Measurements from ENCODE around the gene SMIM21.

The SMIM21 gene

DNA sequence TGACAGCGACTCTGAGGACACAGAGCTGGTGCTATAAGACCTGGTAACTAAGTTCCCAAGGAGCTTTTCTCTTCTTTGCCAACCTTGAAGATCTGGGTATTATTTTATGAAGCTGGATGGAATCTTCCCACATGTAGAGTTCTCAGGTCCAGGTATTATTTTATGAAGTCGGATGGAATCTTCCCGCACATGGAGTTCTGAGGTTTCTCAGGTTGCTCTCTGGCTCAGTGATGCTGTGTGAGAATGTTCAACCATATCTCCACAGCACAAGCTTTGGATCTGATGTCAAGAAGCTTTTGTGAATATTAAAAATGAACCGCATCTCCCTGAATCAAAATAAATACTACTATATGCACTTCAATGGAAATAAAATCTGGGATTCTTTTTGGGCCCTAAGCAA lies at the start of gene SMIM21:
TSS of gene SMIM21 (minus strand) at position 101 of the 400 bp plus-strand sequence. CDS start 140 bp downstream, outside the sequence.
- no peak for DNase-seq

DNA sequence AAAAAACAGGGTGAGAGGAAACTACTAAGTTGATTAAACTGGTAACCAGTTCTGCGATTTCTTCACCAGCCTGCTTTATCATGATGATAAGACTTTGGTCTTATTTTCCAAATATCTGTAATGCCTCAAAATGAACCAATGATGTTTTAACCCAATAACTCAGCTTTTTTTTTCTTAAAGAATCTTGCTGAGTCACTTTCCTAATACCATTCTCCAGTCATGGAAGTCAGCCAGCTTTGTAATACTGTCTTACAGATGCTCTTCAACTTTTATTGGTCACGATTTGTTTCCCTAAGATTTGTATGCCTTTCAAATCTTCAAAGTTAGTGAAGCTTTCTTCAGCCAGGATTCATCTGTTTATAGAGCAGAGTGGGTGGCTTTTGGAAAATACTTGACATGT lies 47.7 kb upstream of the SMIM21 start:
- no peak for DNase-seq

DNA sequence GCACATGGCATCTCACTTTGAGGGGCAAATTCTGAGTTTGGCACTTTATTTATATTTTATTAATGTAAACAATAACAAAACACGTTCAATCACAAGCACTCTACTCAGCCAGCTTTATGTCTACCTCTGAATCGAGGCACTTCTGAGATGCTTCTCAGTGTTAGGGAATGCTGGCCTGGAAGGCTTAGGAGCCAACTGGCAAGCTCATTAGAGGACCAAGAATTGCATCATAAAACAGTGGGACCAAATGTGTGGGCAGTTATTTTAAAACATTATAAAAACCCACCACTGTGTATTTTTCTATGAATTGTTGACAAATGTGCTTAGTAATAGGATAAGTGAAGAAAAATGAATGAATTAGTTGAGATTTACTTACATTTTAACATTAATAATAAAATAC lies 46.8 kb upstream of the SMIM21 start:
- no peak for DNase-seq

DNA sequence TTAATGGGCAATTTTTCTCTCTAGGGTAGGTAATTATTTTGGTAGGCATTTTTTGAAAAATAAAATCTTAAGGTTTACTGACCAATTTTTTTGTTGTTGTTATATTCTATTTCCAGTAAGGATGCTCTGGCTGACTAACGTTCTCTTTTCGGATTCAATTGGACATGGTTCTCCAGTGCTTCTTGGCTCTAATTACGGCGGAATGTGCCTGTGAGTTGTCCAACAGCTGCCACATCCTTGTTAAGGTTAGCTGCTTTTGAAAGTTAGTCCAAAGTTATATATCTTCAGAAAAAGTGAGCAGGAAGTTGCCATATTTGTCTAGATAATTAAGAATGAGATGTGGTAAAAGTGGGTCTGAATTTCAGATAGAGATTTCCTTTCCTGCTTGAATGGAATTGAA lies 45.8 kb upstream of the SMIM21 start:
- no peak for DNase-seq

DNA sequence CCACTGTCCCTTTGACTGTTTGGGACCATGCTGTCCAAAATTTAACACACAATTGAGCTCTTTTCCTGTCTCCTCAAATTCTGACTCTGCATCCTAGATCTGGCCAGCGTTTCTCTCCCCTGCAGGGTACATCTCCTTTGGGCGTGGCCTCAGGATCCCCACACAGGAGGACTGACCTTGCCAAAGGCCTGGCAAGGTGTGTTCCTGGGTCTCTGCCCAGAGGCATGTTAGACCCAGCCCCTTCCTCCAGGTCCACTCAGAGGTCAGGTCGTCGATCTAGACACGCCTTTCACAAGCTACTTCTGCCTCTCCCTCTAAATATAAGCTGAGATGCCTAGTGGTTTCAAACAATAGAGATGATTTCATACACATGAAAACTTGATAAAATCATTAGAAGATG lies 45.4 kb upstream of the SMIM21 start:
- DNase-seq, result no peak

DNA sequence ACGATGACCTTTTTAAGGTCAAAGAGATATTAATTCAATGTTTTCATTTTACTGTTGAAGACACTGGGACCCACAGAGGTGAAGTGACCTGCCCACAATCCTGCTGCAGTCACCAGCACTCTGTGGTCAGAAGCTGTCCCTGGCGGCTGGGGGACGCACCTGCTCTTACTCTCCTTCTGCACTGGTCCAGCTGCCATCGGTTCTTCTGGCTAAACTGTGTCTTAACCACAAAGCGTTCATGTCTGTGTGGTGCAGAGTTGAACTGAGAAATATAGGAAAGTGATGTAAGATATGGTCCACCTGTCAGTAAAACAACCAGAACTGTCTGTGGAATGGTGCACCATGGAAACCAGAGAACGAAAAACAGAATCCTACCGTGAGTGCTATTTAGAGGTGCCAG lies 44.9 kb upstream of the SMIM21 start:
- no peak for DNase-seq

DNA sequence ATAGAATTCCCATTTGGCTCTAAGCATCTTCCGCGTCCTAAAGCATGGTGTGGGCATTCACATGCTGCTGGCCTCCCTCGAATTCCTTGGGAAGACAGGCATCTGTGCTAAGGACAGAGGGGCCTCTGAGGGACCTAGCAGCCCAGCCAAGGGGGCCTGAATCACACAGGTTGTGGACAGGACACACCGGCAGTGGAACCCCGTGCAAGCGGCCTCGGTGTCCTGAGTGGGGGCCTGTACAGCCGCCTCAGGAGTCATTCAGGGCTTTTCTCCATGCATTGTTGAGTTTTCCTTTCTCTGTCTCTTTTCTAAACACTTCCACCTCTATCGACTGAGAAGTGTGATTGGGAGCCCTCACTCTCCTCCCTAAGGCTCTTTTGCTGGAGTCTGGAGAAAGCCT lies 44.3 kb upstream of the SMIM21 start:
- no peak for DNase-seq

DNA sequence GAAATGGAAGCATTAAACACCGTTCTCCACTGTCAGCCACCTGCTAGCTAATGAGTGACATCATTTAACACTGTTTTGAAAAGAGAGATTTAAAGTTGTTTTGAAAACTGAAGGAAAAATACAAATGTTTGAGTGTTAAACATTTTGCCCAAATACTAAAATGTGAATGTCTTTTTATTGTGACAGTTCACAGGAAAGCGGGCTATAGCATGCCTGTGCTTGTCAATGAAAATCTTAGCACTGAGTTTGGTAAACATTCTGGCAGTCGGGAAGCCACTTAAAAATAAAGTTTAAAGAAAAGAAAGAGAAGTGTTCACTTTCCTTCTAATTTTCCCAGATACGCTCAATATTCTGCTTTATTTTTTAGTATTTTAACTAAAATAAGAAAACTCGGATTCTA lies 40.3 kb upstream of the SMIM21 start:
- no peak for DNase-seq

DNA sequence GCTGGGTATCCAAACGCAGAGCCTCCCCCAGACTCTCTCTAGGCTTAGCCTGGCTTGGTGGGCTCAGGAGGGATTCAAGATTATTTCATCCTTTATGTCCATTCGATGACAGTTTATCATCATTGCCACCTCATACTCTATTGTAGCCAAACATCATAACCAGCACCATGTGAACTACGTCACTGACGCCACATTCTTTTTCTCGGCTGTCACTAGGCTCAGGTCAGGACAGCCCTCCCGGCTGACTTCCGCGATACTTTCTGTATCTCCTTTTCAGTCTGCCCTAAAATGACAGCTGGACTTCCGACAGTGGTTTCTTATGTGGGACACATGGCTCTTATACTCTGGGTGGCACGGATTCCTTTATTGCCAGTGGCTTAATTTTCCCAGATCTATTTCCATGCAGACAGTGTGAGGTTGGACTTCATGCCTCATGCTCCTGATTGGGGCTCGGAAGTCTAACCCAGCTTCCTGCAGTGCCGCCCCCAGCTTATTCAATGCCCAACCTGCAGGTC lies 39.8 kb upstream of the SMIM21 start:
- DNase-seq, result no peak

DNA sequence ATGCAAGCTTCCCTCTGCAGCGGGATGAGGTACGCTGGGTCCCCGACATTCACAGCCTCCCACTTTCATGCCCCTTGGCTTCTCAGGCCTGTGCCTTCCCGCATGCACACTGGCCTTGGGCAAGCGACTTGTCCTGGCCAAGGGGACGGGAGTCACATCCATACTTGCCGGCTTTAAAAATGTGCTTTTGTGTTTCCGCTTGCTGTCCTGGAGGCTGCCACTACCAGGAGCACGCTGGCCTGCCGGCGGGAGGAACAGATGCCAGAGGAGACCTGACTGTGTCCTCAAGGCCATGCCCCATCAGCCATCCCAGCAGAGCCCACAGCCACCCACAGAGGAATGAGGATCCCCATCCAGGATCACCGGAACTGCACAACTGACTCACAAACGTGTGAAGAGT lies 36.9 kb upstream of the SMIM21 start:
- DNase-seq, result no peak

DNA sequence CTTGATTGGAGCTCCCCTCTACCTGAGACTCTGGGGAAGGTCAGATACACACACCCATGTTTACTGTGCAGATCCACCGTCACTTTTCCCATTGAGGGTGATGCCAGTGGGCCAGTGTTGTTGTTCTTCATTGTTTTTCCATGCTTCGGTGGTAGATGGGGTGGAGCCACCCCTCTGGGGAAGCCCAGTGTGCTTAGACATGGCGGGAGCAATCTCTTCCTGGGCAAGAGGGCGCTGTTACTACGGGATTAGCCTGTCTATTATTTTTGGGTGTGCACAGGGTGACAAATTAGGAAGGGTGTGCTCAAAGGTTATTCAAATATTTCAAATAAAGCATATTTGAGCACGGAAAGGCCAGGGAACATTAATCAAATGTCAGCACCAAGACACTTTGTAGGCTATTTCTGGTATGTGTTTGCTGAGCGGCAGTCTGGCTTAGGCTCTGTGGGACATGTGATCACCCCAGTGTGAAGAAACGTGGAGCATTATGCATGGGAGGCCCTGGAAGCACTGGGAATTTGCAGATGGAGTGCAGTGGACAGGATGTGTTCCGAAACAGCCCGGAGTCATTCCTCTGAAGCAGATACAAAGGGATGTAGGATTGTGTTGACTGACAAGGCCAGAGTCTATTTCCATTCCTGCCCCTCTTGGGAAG lies 34.8 kb upstream of the SMIM21 start:
- no peak for DNase-seq

DNA sequence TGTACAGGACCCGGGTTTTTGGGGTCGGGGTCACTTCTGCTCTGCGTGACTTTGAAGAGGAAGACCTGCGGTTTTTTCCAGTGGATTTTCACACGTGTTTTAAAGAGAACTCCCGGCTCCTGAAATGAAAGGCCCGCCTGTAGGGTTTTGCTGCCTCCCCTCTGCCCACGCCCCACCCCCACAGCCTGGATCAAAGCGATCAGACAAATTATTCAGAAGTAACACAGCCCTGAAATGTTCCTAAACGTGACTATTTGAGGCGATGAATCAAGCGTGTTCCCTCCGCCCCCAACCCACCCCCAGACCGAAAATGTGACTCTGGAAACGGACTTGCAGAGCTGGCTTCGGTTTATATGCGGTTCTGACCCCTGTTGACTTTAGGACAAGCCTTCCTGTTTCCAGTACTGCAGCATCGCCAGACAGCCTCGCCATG lies 28.7 kb upstream of the SMIM21 start:
- DNase-seq, result peak; percentile 42

DNA sequence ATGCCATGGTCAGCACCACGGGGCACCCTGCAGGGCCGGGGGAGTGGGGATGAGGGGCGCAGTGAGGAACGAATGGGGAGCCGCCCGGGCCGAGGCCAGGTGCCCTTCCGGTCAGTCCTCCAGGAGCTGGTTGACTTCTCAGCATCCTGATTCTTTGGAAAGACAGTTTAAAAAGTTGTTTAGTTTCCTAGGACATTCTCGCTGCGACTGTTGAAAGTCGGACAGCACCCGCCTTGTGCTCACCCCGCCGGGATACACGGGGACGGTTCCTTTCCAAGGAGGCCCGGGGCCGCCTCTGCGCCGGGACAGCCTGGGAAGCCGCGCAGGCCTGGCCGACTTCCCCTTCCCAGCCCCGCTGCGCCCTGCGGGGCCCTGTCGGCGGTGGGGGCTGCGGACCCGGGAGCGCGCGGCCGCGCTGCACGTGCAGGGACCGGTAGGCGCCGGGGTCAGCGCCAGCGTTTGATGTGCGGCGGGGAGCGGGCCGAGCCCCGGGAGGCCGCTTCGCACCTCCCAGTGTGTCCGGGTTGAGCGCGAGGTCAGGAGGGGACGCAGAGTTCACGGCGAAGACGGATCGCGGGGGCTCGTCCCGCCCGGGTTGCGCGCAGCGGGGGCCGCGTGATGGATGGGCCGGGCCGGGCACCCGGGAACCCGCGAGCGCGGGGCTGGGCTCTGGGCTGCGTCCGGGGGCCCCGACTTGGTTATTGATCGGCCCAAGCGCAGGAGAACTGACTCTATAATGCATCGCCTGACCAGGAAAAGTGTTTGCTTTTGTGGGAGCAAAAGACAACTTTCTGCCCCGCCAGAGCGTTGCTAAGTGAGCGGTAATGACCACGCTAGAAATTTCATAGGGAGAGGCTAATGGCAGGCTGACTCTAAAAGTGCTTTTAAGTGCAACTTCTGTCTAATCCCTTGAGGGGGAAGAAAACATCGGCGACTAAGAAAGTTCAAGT lies 28.0 kb upstream of the SMIM21 start:
- DNase-seq, result no peak

DNA sequence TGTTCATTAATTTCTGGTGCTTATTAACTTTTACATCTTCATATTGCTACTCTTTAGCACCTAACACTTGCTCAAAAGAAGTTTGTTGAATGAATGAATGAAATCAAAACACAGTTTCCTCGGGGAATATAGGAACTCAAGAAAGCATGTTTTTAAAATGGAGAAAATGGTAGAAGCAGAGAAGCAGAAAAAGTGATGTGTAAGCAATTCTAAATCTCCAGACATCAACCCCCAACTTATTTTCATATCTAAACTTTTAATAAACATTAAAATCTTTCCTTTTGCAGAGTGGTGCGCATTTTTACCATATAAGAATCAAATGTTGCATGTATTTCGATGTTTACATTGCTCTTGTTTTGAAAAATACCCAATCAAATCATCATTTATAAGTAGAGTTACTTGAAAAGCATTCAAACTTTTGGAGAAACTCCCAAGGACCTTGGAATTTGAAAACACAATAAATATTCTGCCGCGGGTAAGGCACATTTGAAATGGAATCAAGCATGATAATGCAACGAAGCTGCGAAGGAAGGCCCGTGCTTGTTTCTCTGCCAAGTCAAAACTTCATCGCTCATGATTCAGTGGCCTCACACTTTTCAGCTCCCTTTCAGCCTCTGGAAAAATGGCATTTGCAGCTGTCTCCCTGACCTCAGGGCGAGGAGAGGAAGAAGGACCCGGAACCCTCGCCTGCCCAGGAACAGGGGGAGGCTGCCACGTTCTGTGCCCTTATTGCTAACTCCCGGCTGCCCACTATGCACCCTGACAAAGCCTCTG lies 26.7 kb upstream of the SMIM21 start:
- no peak for DNase-seq

DNA sequence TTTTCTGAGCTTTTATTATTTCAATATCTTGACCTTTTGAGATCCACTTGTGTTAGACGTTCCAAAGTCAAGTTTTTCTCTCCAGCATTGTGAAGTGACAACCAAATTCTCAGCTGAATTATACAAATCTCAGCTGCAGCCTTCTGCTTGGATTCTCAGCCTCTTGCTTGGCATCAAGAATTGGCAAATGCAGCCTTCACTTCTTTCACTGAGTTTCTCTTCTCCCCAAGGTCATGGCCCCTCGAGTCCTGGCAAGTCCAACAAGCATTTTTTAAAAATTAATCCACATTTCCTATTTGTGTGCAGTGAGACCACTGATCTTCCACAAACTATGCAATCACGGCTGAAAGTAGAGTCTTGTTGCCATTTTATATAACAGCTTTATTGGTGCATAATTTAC lies 23.4 kb upstream of the SMIM21 start:
- DNase-seq, result no peak

DNA sequence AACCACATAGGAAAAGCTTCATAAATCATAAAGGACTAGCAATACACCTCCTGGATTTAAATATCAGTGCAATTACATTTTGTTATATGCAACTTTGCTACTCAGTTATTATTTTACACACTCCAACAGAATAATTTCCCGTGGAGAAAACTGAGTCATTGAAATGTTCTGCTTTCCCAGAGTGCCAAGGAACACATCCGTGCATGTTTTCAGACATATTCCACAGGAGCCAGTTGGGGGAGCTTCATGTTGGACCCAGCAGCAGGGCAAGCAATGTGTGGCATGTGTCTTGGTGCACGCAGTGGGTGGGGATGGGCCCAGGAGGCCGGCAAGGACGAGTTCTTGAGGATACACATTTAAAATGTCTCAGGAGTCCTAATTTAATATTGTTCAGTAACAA lies 14.4 kb upstream of the SMIM21 start:
- no peak for DNase-seq

DNA sequence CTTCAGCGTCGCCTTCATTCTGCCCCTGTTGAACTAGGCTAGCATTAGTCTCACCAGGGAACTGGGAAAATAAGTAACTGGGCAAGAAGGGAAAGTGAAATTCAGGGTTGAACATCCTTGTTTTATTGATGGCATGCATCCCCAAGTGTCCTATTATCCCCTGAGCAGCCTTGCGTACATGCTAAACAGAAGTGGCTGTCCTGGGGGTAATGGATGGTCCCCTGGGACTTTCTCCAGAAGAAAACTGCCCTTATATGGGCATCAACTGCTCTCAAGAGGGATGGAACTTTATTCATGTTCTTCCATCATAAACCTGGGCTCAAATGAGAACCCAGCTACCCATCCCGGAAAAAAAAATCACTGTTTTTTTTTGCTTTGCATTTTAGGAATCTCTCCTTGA lies 11.8 kb upstream of the SMIM21 start:
- DNase-seq, result no peak

DNA sequence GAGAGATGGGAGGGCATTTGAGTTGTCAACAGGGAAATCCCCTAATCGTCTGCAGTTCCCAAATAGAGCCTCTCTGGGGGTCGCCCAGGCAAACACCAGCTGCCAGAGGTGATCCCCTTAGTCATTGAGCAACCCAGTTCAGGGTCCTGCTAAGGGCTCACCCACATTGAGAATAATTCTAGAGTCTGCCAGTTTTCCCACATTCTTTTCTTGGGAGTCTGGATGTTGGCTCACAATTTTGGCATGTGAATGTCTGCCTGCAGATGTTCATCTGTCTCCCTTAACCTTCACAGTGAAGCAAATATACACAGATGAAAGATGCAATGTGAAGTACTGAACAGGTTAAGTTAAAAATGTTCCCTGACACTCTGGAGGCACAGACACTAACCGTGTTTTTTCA lies 11.4 kb upstream of the SMIM21 start:
- DNase-seq, result no peak

DNA sequence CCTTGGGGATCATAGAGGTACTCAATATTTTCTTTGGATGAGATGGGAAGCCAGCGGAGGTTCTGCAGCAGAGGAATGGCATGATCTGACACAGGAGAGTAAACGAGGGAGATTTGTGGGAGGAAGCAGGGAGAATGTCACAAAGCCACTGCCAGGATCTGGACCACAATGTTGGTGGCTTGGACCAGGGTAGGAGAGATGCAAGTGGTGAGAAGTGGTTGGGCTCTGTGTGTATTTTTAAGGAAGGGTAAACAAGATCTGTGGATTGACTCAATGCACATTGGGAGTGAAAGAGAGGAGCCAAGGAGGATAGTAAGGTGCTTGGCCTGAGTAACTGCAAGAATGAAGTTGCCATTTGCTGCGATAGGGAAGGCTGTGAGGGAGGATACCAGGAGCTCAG lies 10.5 kb upstream of the SMIM21 start:
- DNase-seq, result no peak

DNA sequence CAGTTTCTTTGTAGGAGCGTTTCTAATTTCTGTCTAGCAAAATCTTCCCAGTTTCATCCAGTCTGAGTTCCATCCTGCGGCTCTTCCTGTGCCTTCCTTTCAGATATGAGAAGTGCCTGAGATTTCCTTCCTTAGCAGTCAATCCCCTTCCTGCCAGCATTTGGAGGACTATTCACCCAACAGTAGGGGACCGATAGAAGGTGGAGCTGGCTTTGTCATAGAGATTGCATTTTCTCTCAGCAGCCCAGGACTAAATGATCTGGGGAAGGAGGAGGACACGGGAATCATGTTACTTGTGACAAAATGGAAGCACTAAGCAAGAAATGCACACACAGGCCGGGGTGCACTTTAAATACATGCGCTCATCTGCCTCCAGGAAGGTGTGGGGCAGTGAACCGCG lies 5.6 kb upstream of the SMIM21 start:
- DNase-seq, result no peak

DNA sequence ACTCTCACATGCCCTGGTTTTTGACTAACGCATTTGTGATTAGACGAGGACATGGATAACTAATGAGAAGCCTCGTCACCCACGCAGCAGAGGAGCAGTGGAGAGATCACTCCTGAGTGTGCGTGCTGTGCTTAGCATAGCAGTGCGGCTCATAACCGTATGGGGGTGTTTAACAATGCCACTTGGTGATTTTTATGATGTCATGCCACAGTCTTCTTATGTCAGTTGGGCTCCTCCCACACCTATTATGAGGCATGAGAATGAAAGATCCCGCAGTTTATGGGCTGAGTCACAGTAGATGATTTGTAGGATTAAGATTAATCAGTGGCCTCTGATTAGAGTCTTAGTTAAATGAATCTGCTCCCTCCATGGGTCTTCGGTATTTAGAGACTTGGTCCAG lies 2.5 kb upstream of the SMIM21 start:
- DNase-seq, result no peak

DNA sequence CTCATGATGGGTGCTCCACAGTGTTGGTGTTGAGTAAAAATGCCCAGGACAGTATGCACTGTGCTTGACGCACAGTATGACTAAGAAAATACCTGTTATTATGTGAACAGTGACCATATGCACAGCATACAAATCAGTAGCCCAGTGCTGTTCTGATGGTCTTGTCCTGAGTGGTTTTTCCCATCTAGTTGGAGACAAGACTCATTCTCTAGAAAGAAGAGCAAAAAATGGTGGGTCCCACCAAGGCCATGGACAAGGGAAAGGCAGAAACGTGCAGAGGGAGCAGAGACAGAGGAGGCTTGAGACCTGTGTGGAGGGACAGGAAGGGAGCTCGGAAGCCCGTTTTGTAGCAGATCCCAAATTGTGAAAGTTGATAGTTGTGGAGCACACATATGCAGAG lies 987 bp upstream of the SMIM21 start:
- no peak for DNase-seq

DNA sequence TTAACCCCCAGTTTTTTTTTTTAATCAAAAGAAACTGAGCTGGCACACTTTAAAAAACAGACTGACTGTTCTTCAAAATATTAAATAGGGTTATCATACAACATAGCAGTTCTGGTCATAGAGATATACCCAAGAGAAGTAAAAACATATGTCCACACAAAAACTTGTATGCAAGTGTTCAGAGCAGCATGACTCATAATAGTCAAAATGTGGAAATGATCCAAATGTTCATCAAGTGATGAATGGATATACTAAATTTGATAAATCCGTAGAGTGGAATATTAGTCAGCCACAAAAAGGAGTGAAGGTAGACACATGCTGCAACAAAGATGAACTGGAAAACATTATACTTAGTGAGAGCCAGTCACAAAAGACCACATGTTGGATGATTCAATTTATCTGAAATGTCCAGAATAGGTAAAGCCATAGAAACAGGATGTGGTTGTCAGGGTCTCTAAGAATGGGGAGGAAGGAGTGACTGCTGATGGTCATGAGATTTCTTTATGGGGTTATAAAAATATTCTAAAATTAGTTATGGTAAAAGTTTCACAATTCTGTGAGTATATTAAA lies 5.1 kb downstream of the SMIM21 start:
- no peak for DNase-seq

Data from stimulated activated CD4-positive, alpha-beta T cell treated with anti-CD3 and anti-CD28 coated beads, Interleukin-4, amount 100 ng/mL, for 24 hours (primary cell).